A549 (cell line): ENCODE measurements around the gene ADAM12.

Experiments used
- CTCF ChIP-seq: fragments of >200 bp; sonication (Bioruptor Twin); formaldehyde crosslinking; IDR thresholded peaks from 3 replicates; pipeline ENCODE4 v1.5.1; 2016
- ELK1 ChIP-seq: fragments of 150-350 bp; IDR thresholded peaks from 2 replicates; pipeline ENCODE4 v1.6.1; 2014; ENCODE audit warnings: low read depth, mild to moderate bottlenecking, low read length
- EP300 ChIP-seq, 2 experiments: fragments of >200 bp; sonication (Bioruptor Twin); formaldehyde crosslinking; IDR thresholded peaks; 2 replicates in 1 of 2; 3 replicates in 1 of 2; pipeline ENCODE4 v1.6.1; 2016 to 2017
- ESRRA ChIP-seq: fragments of 150-350 bp; IDR thresholded peaks from 2 replicates; pipeline ENCODE4 v1.6.1; 2014; ENCODE audit warnings: mild to moderate bottlenecking, low read length, borderline replicate concordance
- KDM1A ChIP-seq: fragments of 200-600 bp; sonication (generic); IDR thresholded peaks from 2 replicates; pipeline ENCODE4 v1.6.1; 2016; ENCODE audit warnings: low read depth, mild to moderate bottlenecking
- POLR2A ChIP-seq: IDR thresholded peaks from 2 replicates; pipeline ENCODE4 v1.6.1; 2012; ENCODE audit warnings: mild to moderate bottlenecking, low read length
- REST ChIP-seq: fragments of 200-600 bp; sonication (generic); IDR thresholded peaks from 2 replicates; pipeline ENCODE4 v1.6.1; 2016; ENCODE audit warnings: antibody characterized with exemption, mild to moderate bottlenecking, moderate library complexity

GRCh38 chr10:126286256-126286780 lies 102.0 kb downstream of the ADAM12 start:
- no peak for TF ChIP-seq ESRRA
- TF ChIP-seq REST = no peak
- TF ChIP-seq POLR2A = no peak
- TF ChIP-seq ELK1 = no peak
- no peak for TF ChIP-seq CTCF
- TF ChIP-seq KDM1A = no peak
- no peak for TF ChIP-seq EP300 (IDR thresholded peaks at IDR 0.05)
